PC-9 (cell line): ENCODE measurements around the gene MIP. TPM values are rescaled to one million over a fixed set of nuclear protein-coding genes. Genes with fewer than 3 reads are reported as not detected.
"Not testable (repeated sequence)": the region's sequence is repeated elsewhere in the genome, so short reads cannot be mapped to it uniquely, and the experiment has no call there.

Experiments
- Bru-seq: library from RNA; stranded (reverse); fragments of 400-500 nt; gene quantifications from one replicate; lab custom pipeline; 2021; lab: Mats Ljungman, UMichigan
- BruChase-seq, 2 experiments: library from RNA; stranded (reverse); fragments of 400-500 nt; gene quantifications; one replicate each; lab custom pipeline; 2021; lab: Mats Ljungman, UMichigan
- BruUV-seq: library from RNA; stranded (reverse); fragments of 400-500 nt; replicated peaks from 2 replicates; lab custom pipeline; 2021; lab: Mats Ljungman, UMichigan
- CTCF ChIA-PET: fragments of 300-600 bp; sonication (Branson Sonifier 250); formaldehyde crosslinking; loops from one replicate; lab custom pipeline; 2022; ENCODE audit warnings: antibody characterized with exemption; lab: Charles Lee
- POLR2A ChIA-PET: fragments of 300-600 bp; sonication (Branson Sonifier 250); formaldehyde crosslinking; loops from one replicate; lab custom pipeline; 2022; ENCODE audit warnings: antibody characterized with exemption; ENCODE audit not compliant: unreplicated experiment; lab: Charles Lee
- DNase-seq, 2 experiments: peaks; one replicate each; pipeline versions ENCODE4 v3.0.0 to v3.0.0-alpha.2; 2015 to 2022; ENCODE audit warnings: mixed read lengths in 1 of 2
- H2AFZ ChIP-seq: fragments of 200-600 bp; sonication (generic); 2 replicates; pipeline ENCODE4 v1.8.1; 2017; ENCODE audit warnings: antibody characterized with exemption
- H3F3A ChIP-seq: fragments of 200-600 bp; sonication (generic); 2 replicates; pipeline ENCODE4 v1.8.1; 2017; ENCODE audit warnings: antibody characterized with exemption, mild to moderate bottlenecking, low read depth; ENCODE audit not compliant: insufficient read depth
- H3K27ac ChIP-seq: fragments of 200-600 bp; sonication (generic); 2 replicates; pipeline ENCODE4 v1.6.1; 2016; ENCODE audit warnings: mixed run types
- H3K27me3 ChIP-seq: fragments of 200-600 bp; sonication (generic); 2 replicates; pipeline ENCODE4 v1.6.1; 2016; ENCODE audit warnings: low read depth, mixed run types; ENCODE audit not compliant: insufficient read depth
- H3K36me3 ChIP-seq: fragments of 200-600 bp; sonication (generic); 2 replicates; pipeline ENCODE4 v1.6.1; 2016; ENCODE audit warnings: low read depth, mixed run types
- H3K4me1 ChIP-seq: fragments of 200-600 bp; sonication (generic); replicated peaks from 2 replicates; pipeline ENCODE4 v1.6.1; 2016; ENCODE audit warnings: mixed run types; ENCODE audit not compliant: insufficient read depth
- H3K4me2 ChIP-seq: fragments of 200-600 bp; sonication (generic); 2 replicates; pipeline ENCODE4 v1.6.1; 2017; ENCODE audit warnings: mixed run types
- H3K4me3 ChIP-seq: fragments of 200-600 bp; sonication (generic); 2 replicates; pipeline ENCODE4 v1.6.1; 2016; ENCODE audit warnings: mixed run types
- H3K79me2 ChIP-seq: fragments of 200-600 bp; sonication (generic); 2 replicates; pipeline ENCODE4 v1.6.1; 2017; ENCODE audit warnings: low read depth, mixed run types
- H3K9me2 ChIP-seq: fragments of 200-600 bp; sonication (generic); 2 replicates; pipeline ENCODE4 v1.8.1; 2017; ENCODE audit warnings: mild to moderate bottlenecking; ENCODE audit not compliant: insufficient read depth
- H3K9me3 ChIP-seq: fragments of 200-600 bp; sonication (generic); 2 replicates; pipeline ENCODE4 v1.8.1; 2016; ENCODE audit warnings: low read depth; ENCODE audit not compliant: insufficient read depth
- H4K20me1 ChIP-seq: fragments of 200-600 bp; sonication (generic); 2 replicates; pipeline ENCODE4 v1.8.1; 2017; ENCODE audit not compliant: insufficient read depth
- EZH2 ChIP-seq: fragments of 200-600 bp; sonication (generic); IDR thresholded peaks from 2 replicates; pipeline ENCODE4 v1.8.0; 2017; ENCODE audit warnings: antibody characterized with exemption, low read depth
- intact Hi-C: fragments of 100-400 bp; cut with micrococcal nuclease; formaldehyde crosslinking; loops from one replicate; pipeline ENCODE4 v1.10.0; 2022; ENCODE audit not compliant: unreplicated experiment
- long read RNA-seq: library from polyadenylated mRNA; stranded (forward); transcript quantifications from one replicate; pipeline ENCODE4 v2.0.0, GENCODE V29; 2022
- total RNA-seq: library from RNA; stranded (reverse); gene quantifications from 2 replicates; pipeline ENCODE4 v1.2.3, GENCODE V29; 2021
- TF ChIP-seq, protein P1 (sequence below): fragments of 200-600 bp; sonication (generic); conservative IDR thresholded peaks from 2 replicates; pipeline ENCODE4 v1.6.1; 2017; ENCODE audit warnings: mixed run types, antibody characterized with exemption, mild to moderate bottlenecking, moderate library complexity

The MIP gene
- total RNA-seq (not detected in 2 replicates), Bru-seq, nascent RNA (percentile 10 among the genes with signal in this experiment), BruChase-seq, experiment 1, labeled RNA remaining after a 2-hour chase (not detected), BruChase-seq, experiment 2, labeled RNA remaining after a 6-hour chase (not detected)
- long read RNA-seq, result 0 reads

DNA sequence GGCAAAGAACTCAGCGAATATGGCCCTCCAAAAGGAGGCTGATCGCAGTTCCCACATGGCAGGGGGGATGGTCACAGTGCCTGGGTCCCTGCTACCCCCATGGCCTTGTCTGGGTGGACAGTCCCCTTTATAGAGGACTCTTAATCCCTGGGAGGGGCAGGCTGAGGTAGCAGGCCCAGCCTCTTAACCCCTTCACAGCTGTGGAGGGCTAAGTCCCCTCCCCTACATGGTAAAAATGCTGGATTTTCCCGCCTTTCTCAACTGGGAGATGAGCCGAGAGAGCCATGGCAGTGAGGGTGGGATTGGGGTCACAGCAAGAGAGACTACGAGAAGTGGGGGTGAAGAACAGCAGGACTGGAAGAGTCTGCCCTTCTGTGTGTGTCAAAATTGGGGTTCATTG lies at the start of gene MIP:
Gene MIP (minus strand): TSS at position 101 of the 400 bp plus-strand sequence. CDS start 44 bp downstream, at position 57.
- no peak within 1 kb of the TSS for H3K4me2 ChIP-seq
- intact Hi-C loops, result no loop called here
- ChIA-PET POLR2A (interaction anchor here (0.5 to 0.7 kb wide), 3 partner anchors 17 to 208 kb away, joined by 4 to 9 read pairs (median 8); no protein-coding TSS in a partner anchor), CTCF (no interaction called here)
- H3K27ac ChIP-seq, result no peak within 1 kb of the TSS
- no peaks in the 10 kb centered on the region for H3K79me2 ChIP-seq
- H3K27me3 ChIP-seq, result no peaks in the 10 kb centered on the region
- no peak within 1 kb of the TSS for H3K4me3 ChIP-seq
- H3K9me3 ChIP-seq, result no peaks in the 10 kb centered on the region
- H4K20me1 ChIP-seq, result no peaks in the 10 kb centered on the region
- H2AFZ ChIP-seq, result no peak within 1 kb of the TSS
- H3K4me1 ChIP-seq, result no peaks in the 10 kb centered on the region
- BruUV-seq, result no TSS peak
- no peaks in the 10 kb centered on the region for H3K9me2 ChIP-seq
- TF ChIP-seq EZH2, result no peak
- TF ChIP-seq, protein P1, sequence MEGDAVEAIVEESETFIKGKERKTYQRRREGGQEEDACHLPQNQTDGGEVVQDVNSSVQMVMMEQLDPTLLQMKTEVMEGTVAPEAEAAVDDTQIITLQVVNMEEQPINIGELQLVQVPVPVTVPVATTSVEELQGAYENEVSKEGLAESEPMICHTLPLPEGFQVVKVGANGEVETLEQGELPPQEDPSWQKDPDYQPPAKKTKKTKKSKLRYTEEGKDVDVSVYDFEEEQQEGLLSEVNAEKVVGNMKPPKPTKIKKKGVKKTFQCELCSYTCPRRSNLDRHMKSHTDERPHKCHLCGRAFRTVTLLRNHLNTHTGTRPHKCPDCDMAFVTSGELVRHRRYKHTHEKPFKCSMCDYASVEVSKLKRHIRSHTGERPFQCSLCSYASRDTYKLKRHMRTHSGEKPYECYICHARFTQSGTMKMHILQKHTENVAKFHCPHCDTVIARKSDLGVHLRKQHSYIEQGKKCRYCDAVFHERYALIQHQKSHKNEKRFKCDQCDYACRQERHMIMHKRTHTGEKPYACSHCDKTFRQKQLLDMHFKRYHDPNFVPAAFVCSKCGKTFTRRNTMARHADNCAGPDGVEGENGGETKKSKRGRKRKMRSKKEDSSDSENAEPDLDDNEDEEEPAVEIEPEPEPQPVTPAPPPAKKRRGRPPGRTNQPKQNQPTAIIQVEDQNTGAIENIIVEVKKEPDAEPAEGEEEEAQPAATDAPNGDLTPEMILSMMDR, result no peak
- DNase-seq, result no peak
- no peaks in the 10 kb centered on the region for H3F3A ChIP-seq
- H3K36me3 ChIP-seq, result no peaks in the 10 kb centered on the region

DNA sequence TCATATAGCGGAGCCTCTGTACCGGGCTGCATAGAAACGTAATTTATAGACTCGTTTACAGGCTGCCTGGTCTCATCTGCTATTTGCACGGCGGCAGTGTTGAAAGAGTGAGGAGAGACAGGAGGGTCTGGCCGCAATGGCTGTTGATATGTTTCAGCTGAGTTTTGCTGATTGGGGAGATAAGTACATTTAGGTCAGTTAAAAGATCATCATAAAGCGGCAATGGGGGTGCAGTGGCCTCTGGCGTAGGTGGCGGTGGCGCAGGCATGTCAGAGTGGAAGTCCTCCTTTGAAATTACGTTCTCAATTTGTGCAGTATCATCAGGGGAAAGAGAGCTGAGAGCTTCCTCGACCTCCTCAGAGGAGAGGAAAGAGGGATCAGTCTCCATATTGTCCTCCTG lies 45.4 kb upstream of the MIP start:
- H3K4me1 ChIP-seq, H3K27me3 ChIP-seq, H3K36me3 ChIP-seq, CTCF ChIA-PET, POLR2A ChIA-PET, H3K79me2 ChIP-seq, H3F3A ChIP-seq, H3K9me3 ChIP-seq, H3K9me2 ChIP-seq, H3K4me3 ChIP-seq, BruUV-seq, H4K20me1 ChIP-seq, H3K4me2 ChIP-seq, H3K27ac ChIP-seq, DNase-seq, intact Hi-C loops, H2AFZ ChIP-seq: not testable (repeated sequence)

DNA sequence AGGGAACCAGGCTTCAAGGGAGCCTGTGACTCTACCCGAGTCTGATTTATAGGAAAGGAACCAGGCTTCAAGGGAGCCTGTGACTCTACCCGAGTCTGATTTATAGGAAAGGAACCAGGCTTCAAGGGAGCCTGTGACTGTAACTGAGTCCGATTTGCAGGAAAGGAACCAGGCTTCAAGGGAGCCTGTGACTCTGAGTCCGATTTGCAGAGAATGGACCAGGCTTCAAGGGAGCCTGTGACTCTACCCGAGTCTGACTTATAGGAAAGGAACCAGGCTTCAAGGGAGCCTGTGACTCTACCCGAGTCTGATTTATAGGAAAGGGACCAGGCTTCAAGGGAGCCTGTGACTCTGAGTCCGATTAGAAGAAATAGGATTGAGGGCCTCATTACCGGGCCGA lies 45.0 kb upstream of the MIP start:
- H3K9me3 ChIP-seq, intact Hi-C loops, H3K79me2 ChIP-seq, H3F3A ChIP-seq, H3K36me3 ChIP-seq, DNase-seq, H3K4me1 ChIP-seq, H3K4me2 ChIP-seq, H4K20me1 ChIP-seq, BruUV-seq, H3K27ac ChIP-seq, CTCF ChIA-PET, H3K27me3 ChIP-seq, H2AFZ ChIP-seq, H3K4me3 ChIP-seq, POLR2A ChIA-PET, H3K9me2 ChIP-seq: not testable (repeated sequence)

DNA sequence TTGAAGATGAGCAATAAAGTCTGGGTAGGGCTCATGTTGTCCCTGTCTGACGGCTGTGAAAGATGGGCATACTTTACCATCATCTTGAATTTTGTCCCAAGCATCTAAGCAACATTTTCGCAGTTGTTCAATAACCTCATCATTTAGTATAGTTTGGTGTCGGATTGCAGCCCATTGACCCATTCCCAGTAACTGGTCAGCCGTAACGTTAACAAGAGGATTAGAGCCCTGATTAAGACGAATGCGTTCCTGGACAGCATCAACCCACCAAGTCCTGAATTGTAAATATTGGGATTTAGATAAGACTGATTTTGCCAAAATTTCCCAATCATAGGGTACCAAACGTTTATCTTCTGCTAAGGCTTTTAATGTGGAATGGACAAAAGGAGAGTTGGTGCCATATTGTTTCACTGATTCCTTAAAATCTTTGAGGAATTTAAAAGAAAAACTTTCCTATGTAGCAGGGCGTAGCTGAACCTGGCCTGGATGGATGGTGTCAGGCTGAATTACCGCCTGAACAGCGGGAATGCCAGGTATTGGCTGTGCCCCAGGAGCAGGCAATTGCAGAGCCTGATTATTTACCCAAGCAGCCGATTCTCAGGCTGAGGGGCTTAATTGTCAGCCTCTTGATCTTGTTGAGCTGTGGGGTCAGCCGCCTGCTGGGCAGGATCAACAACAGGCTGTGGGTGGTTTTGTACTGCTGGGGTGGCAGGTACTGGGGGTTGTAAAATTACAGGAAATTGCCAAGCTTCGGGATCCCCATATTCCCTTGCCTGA lies 43.9 kb upstream of the MIP start:
- H3K4me3 ChIP-seq, H3K9me3 ChIP-seq, CTCF ChIA-PET, BruUV-seq, H3F3A ChIP-seq, H3K9me2 ChIP-seq, H3K27ac ChIP-seq, DNase-seq, H2AFZ ChIP-seq, POLR2A ChIA-PET, H3K4me2 ChIP-seq, H3K36me3 ChIP-seq, H3K4me1 ChIP-seq, intact Hi-C loops, H4K20me1 ChIP-seq, H3K79me2 ChIP-seq, H3K27me3 ChIP-seq: not testable (repeated sequence)
